Gastrocnemius medialis (tissue), 4 donors: ENCODE results near the gene FAM83G. TPM values are rescaled to one million over a fixed set of nuclear protein-coding genes. Genes with fewer than 3 reads are reported as not detected.

Experiments used
- ATAC-seq, 2 donors: fragments of 150-250 bp; one replicate each; pipeline ENCODE4 v1.9.1; 2016
- DNase-seq, 2 donors: peaks; one replicate each; pipeline ENCODE4 v3.0.0-alpha.2; 2019
- H3K27ac ChIP-seq, 4 donors: fragments of 200-600 bp; sonication (generic); 1 replicate in 1 of 4; 2 replicates in 3 of 4; pipeline ENCODE4 v1.5.1; 2016 to 2018; ENCODE audit warnings: mild to moderate bottlenecking in 2 of 4, moderate library complexity in 1 of 4
- H3K27me3 ChIP-seq, 3 donors: fragments of 200-600 bp; sonication (generic) in 2 of 3; 1 replicate in 1 of 3; 2 replicates in 2 of 3; pipeline versions ENCODE4 v1.5.1 to v1.6.0; 2016 to 2019; ENCODE audit warnings: mild to moderate bottlenecking in 1 of 3, moderate library complexity in 1 of 3
- H3K36me3 ChIP-seq, 2 donors: fragments of 200-600 bp; sonication (generic) in 1 of 2; one replicate each; pipeline ENCODE4 v1.5.1; 2017 to 2018
- H3K4me1 ChIP-seq, 2 donors: fragments of 200-600 bp; sonication (generic) in 1 of 2; one replicate each; pipeline ENCODE4 v1.5.1; 2016 to 2017; ENCODE audit warnings: mild to moderate bottlenecking in 2 of 2
- H3K4me3 ChIP-seq, 4 donors: fragments of 200-600 bp; sonication (generic) in 3 of 4; 1 replicate in 1 of 4; 2 replicates in 3 of 4; pipeline ENCODE4 v1.5.1; 2016 to 2019; ENCODE audit warnings: mild to moderate bottlenecking in 2 of 4
- H3K9me3 ChIP-seq, 3 donors: fragments of 200-600 bp; sonication (generic) in 2 of 3; 1 replicate in 1 of 3; 2 replicates in 2 of 3; pipeline ENCODE4 v1.5.1; 2016 to 2019
- CTCF ChIP-seq, 5 experiments: fragments of 450-650 bp in 3 of 5; fragments of 200-600 bp in 2 of 5; sonication (generic) in 2 of 5; IDR thresholded peaks in 4 of 5; conservative IDR thresholded peaks in 1 of 5; 1 replicate in 4 of 5; 2 replicates in 1 of 5; pipeline ENCODE4 v1.5.1; 2016 to 2019; ENCODE audit warnings: antibody characterized with exemption in 5 of 5, mild to moderate bottlenecking in 3 of 5, moderate library complexity in 3 of 5
- POLR2A ChIP-seq, 2 donors: fragments of 450-650 bp; IDR thresholded peaks; one replicate each; pipeline ENCODE4 v1.6.1; 2017; ENCODE audit warnings: antibody characterized with exemption in 2 of 2, mild to moderate bottlenecking in 2 of 2, moderate library complexity in 2 of 2
- in situ Hi-C, 4 donors: fragments of 200-750 bp; cut with MboI; loops; one replicate each; pipeline versions ENCODE4 v1.15.0 to v1.8.0; 2017; ENCODE audit warnings: low sequenced_read_pairs in 4 of 4
- intact Hi-C: fragments of 100-400 bp; cut with DNase I; formaldehyde crosslinking; loops from one replicate; pipeline ENCODE4 v1.15.1; 2023; ENCODE audit warnings: low total_unique reads
- total RNA-seq, 4 donors: library from RNA; depleted of rRNA; stranded (reverse); fragments of >200 nt; gene quantifications; one replicate each; pipeline versions ENCODE4 v1.1.0 to v1.2.3, GENCODE V29; 2016

FAM83G gene
- total RNA-seq, 4 donors from 2014 or later = 8.2 to 25.6 (median 16.9) TPM

DNA sequence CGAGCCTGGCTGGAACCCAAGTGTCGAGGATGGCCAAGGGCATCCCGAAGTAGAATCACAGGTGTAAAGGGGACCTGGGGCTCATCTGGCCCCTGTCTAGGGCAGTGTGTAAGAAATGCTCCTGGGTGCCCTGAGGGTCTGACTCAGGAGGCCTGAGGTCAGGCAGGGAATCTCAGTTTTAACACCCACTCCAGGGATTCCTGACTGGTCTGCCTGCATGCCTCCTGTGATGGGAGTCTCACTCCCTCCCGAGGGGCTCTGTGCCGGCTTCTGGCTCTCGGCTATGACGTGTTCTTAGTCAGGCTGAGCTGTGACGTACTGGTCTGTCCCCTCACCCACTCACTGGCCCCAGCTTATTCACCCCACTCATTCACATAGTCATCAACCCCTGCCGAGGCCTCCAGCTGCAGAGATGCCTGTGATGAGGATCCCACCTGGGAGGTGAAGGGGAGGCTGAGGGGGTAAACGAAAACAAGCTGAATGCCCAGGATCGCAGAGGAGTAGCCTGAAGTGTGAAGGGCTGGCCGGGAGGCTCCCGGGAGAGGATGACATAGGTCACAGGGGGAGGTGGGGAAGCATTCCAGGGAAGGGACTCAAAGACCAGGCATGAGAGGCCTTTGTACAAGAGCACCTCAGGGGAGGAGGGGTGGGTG, 23.8 kb downstream of the FAM83G start:
- no peaks in the 10 kb centered on the region for H3K9me3 ChIP-seq
- intact Hi-C loops = loop anchor here (5.0 kb wide), 1 partner anchor 36 kb away; no protein-coding TSS in a partner anchor

DNA sequence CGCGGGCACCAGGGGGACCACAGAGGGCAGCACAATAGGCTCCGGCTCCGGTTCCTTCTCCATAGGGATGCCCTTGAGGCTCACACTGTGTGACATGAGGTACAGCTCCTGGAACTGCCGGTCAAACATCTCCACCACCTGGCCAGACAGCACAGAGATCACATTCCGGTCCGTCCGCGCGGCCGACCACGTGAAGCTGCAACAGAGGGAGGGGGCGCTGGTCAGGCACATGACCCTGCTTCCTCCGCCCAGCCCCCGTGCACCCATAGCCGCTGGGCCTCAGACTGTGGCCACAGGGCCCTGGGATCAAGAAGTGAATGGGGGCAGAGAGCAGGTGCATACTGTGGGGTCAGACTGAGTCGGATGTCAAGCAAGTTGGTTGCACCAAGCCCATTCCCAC, 25.9 kb downstream of the FAM83G start:
- DNase-seq (no peak), ATAC-seq (no peak)
- no peaks in the 10 kb centered on the region for H3K27me3 ChIP-seq
- no peaks in the 10 kb centered on the region for H3K36me3 ChIP-seq
- no peaks in the 10 kb centered on the region for H3K4me1 ChIP-seq
- H3K4me3 ChIP-seq = no peak overlapping the region
- in situ Hi-C loops = no loop called here
- TF ChIP-seq CTCF (IDR thresholded peaks at IDR 0.05 in 4 of 5, conservative IDR thresholded peaks at IDR 0.05 in 1 of 5) (no peak), POLR2A (IDR thresholded peaks at IDR 0.05) (no peak)
- intact Hi-C loops = no loop called here
- H3K9me3 ChIP-seq = no peaks in the 10 kb centered on the region
- H3K27ac ChIP-seq = no peak overlapping the region

More for the DNA sequence above, 23.8 kb downstream of the FAM83G start:
- Histone ChIP-seq H3K36me3 (no peaks in the 10 kb centered on the region), H3K27ac (no peak overlapping the region), H3K4me3 (no peak overlapping the region), H3K4me1 (no peaks in the 10 kb centered on the region), H3K27me3 (no peaks in the 10 kb centered on the region)
- TF ChIP-seq POLR2A (IDR thresholded peaks at IDR 0.05) (no peak), CTCF (IDR thresholded peaks at IDR 0.05 in 4 of 5, conservative IDR thresholded peaks at IDR 0.05 in 1 of 5) (no peak)
- DNase-seq (no peak), ATAC-seq (no peak)
- in situ Hi-C loops = no loop called here

DNA sequence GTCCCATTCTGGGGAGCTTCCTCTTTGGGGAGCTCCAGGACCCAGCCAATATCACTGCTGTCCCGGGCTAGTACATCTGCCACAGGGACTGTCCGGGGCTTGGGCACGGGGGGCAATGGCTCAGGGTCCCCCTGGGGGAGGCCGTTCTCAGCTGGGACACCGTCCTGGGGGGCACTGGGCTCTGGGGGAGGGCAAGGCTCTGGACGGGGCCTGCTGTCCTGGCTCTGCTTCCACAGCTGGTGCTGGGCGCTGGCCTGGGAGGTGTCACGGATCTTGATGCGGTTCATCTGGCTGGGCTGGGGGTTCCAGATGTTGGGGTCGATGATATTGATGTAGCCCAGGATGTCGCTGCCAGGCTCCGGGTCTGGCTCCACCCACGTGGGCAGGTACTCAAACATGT, 26.5 kb downstream of the FAM83G start:
- intact Hi-C loops (no loop called here), in situ Hi-C loops (no loop called here)
- no peaks in the 10 kb centered on the region for H3K4me1 ChIP-seq
- no peak overlapping the region for H3K4me3 ChIP-seq
- no peaks in the 10 kb centered on the region for H3K27me3 ChIP-seq
- no peak overlapping the region for H3K27ac ChIP-seq
- TF ChIP-seq POLR2A (IDR thresholded peaks at IDR 0.05) = no peak
- ATAC-seq = no peak
- DNase-seq = no peak
- no peaks in the 10 kb centered on the region for H3K9me3 ChIP-seq
- no peaks in the 10 kb centered on the region for H3K36me3 ChIP-seq

GRCh38 chr17:18977646-18978045, 26.9 kb downstream of the FAM83G start:
- no peak for ATAC-seq
- Histone ChIP-seq H3K27me3 (no peaks in the 10 kb centered on the region), H3K4me3 (no peak overlapping the region), H3K4me1 (no peaks in the 10 kb centered on the region), H3K27ac (no peak overlapping the region), H3K36me3 (no peaks in the 10 kb centered on the region), H3K9me3 (no peaks in the 10 kb centered on the region)
- intact Hi-C loops (no loop called here), in situ Hi-C loops (no loop called here)
- no peak for DNase-seq
- no peak for TF ChIP-seq CTCF (IDR thresholded peaks at IDR 0.05 in 4 of 5, conservative IDR thresholded peaks at IDR 0.05 in 1 of 5)
- TF ChIP-seq POLR2A (IDR thresholded peaks at IDR 0.05) = no peak

DNA sequence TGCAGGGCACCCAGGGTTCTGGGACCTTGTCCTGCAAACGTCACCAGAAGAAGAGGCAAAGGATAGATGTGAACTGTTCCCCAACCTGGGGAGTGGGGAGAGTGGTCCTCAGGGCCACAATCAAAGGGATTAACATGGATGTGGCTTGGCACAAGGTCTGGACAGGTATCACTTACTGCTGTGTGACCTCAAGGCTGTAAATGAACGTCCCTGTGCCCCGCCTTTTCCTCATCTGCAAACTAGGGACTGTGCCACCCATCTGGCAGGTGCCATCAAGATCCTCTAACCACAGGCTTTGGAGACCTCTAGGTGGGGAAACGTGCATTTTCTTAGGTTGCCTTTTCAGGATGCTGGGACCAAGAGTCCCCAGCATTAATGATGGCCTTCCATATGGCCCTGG, 27.5 kb downstream of the FAM83G start:
- ATAC-seq = no peak
- intact Hi-C loops (no loop called here), in situ Hi-C loops (no loop called here)
- Histone ChIP-seq H3K4me3 (no peak overlapping the region), H3K36me3 (no peaks in the 10 kb centered on the region), H3K27ac (no peak overlapping the region), H3K9me3 (no peaks in the 10 kb centered on the region), H3K27me3 (no peaks in the 10 kb centered on the region), H3K4me1 (no peaks in the 10 kb centered on the region)
- TF ChIP-seq POLR2A (IDR thresholded peaks at IDR 0.05) = no peak
- no peak for TF ChIP-seq CTCF (IDR thresholded peaks at IDR 0.05 in 4 of 5, conservative IDR thresholded peaks at IDR 0.05 in 1 of 5)
- DNase-seq = no peak
